GM23338 (cell line): ENCODE data around the gene PRC1. TPM values are rescaled to one million over a fixed set of nuclear protein-coding genes. Genes with fewer than 3 reads are reported as not detected.
A peak's percentile ranks its signal among the peaks of the same experiment; 100 is the strongest.

Experiments used
- ATAC-seq: fragments of 200-7000 bp; cut with Tn5 transposase; 3 replicates; pipeline ENCODE4 v1.9.1; 2020
- DNase-seq: peaks from one replicate; pipeline ENCODE4 v3.0.0-alpha.2; 2015; ENCODE audit warnings: low spot score
- H2AFZ ChIP-seq: fragments of 200-600 bp; sonication (generic); 2 replicates; pipeline ENCODE4 v1.8.0; 2016; ENCODE audit warnings: antibody characterized with exemption, mild to moderate bottlenecking, moderate library complexity
- H3F3A ChIP-seq: fragments of 200-600 bp; sonication (generic); replicated peaks from 2 replicates; pipeline ENCODE4 v1.8.0; 2017; ENCODE audit warnings: antibody characterized with exemption, mixed run types, low read depth
- H3K27ac ChIP-seq: fragments of 200-600 bp; sonication (generic); 2 replicates; pipeline ENCODE4 v1.6.1; 2016; ENCODE audit warnings: low read depth
- H3K27me3 ChIP-seq: fragments of 200-600 bp; sonication (generic); 2 replicates; pipeline ENCODE4 v1.8.0; 2016; ENCODE audit warnings: mild to moderate bottlenecking, mixed run types, moderate library complexity; ENCODE audit not compliant: insufficient read depth
- H3K36me3 ChIP-seq: fragments of 200-600 bp; sonication (generic); 2 replicates; pipeline ENCODE4 v1.8.0; 2016; ENCODE audit warnings: mild to moderate bottlenecking; ENCODE audit not compliant: insufficient read depth
- H3K4me1 ChIP-seq: fragments of 200-600 bp; sonication (generic); 2 replicates; pipeline ENCODE4 v1.8.0; 2016; ENCODE audit warnings: mild to moderate bottlenecking, moderate library complexity; ENCODE audit not compliant: insufficient read depth
- H3K4me2 ChIP-seq: fragments of 200-600 bp; sonication (generic); 2 replicates; pipeline ENCODE4 v1.7.1; 2017; ENCODE audit warnings: mixed run types
- H3K4me3 ChIP-seq: fragments of 200-600 bp; sonication (generic); 2 replicates; pipeline ENCODE4 v1.6.1; 2016; ENCODE audit warnings: mixed run types
- H3K79me2 ChIP-seq: fragments of 200-600 bp; sonication (generic); replicated peaks from 2 replicates; pipeline ENCODE4 v1.8.0; 2017; ENCODE audit warnings: mild to moderate bottlenecking; ENCODE audit not compliant: insufficient read depth
- H3K9me2 ChIP-seq: fragments of 200-600 bp; sonication (generic); 2 replicates; pipeline ENCODE4 v1.8.0; 2017; ENCODE audit not compliant: insufficient read depth
- H4K20me1 ChIP-seq: fragments of 200-600 bp; sonication (generic); replicated peaks from 2 replicates; pipeline ENCODE4 v1.8.0; 2017; ENCODE audit warnings: mild to moderate bottlenecking; ENCODE audit not compliant: insufficient read depth
- H3K27ac Mint-ChIP-seq: 2 replicates; pipeline ENCODE4 v1.8.0; 2020; ENCODE audit warnings: inconsistent platforms, mild to moderate bottlenecking, moderate library complexity, mixed read lengths
- H3K27me3 Mint-ChIP-seq: 3 replicates; pipeline ENCODE4 v1.8.0; 2022; ENCODE audit warnings: low read depth, mild to moderate bottlenecking, moderate library complexity, mixed read lengths, inconsistent platforms; ENCODE audit not compliant: insufficient read depth, poor library complexity
- H3K36me3 Mint-ChIP-seq: 3 replicates; pipeline ENCODE4 v1.8.0; 2021; ENCODE audit warnings: low read depth, mild to moderate bottlenecking, inconsistent platforms, moderate library complexity, mixed read lengths
- H3K4me1 Mint-ChIP-seq: 3 replicates; pipeline ENCODE4 v1.8.0; 2020; ENCODE audit warnings: mild to moderate bottlenecking, inconsistent platforms, mixed read lengths
- H3K4me3 Mint-ChIP-seq: 3 replicates; pipeline ENCODE4 v1.8.0; 2021; ENCODE audit warnings: moderate library complexity, mild to moderate bottlenecking, inconsistent platforms, mixed read lengths
- H3K9me3 Mint-ChIP-seq: 3 replicates; pipeline ENCODE4 v1.8.0; 2020; ENCODE audit warnings: moderate library complexity, mild to moderate bottlenecking, inconsistent platforms, mixed read lengths
- CREB1 ChIP-seq: fragments of 250-450 bp; sonication (Bioruptor Pico); IDR thresholded peaks from 2 replicates; pipeline ENCODE4 v1.5.0; 2020; ENCODE audit warnings: low read depth, mild to moderate bottlenecking, moderate library complexity
- CTCF ChIP-seq, 2 experiments: fragments of 200-600 bp in 1 of 2; sonication (generic) in 1 of 2; conservative IDR thresholded peaks; 2 replicates each; pipeline versions ENCODE4 v1.5.1 to v1.6.1; 2016 to 2017; ENCODE audit warnings: antibody characterized with exemption in 2 of 2, low read depth in 2 of 2, mild to moderate bottlenecking in 2 of 2, moderate library complexity in 1 of 2
- EZH2 ChIP-seq: fragments of 200-600 bp; sonication (generic); IDR thresholded peaks from one replicate; pipeline ENCODE4 v1.8.0; 2017; ENCODE audit warnings: antibody characterized with exemption, mild to moderate bottlenecking, low read depth; ENCODE audit not compliant: unreplicated experiment
- EZH2phosphoT487 ChIP-seq: fragments of 200-600 bp; sonication (generic); IDR thresholded peaks from one replicate; pipeline ENCODE4 v1.8.1; 2018; ENCODE audit warnings: antibody characterized with exemption; ENCODE audit not compliant: unreplicated experiment
- NANOG ChIP-seq: IDR thresholded peaks from 2 replicates; pipeline ENCODE4 v1.6.1; 2016; ENCODE audit warnings: antibody characterized with exemption, borderline replicate concordance
- POLR2AphosphoS5 ChIP-seq: IDR thresholded peaks from 2 replicates; pipeline ENCODE4 v1.6.1; 2016; ENCODE audit warnings: antibody characterized with exemption, low read depth
- REST ChIP-seq: IDR thresholded peaks from one replicate; pipeline ENCODE4 v1.6.1; 2018; ENCODE audit warnings: antibody characterized with exemption; ENCODE audit not compliant: unreplicated experiment
- STAT1 ChIP-seq: IDR thresholded peaks from one replicate; pipeline ENCODE4 v1.6.1; 2016; ENCODE audit warnings: antibody characterized with exemption; ENCODE audit not compliant: unreplicated experiment
- ZNF331 ChIP-seq: fragments of 250-450 bp; sonication (Bioruptor Pico); IDR thresholded peaks from 2 replicates; pipeline ENCODE4 v1.5.0; 2020; ENCODE audit warnings: low read depth, mild to moderate bottlenecking, moderate library complexity
- polyA plus RNA-seq: library from polyadenylated mRNA; unstranded; fragments of >200 nt; fragmentation: Nextera tagmentation; extraction: Ambion mirVana; gene quantifications from 2 replicates; pipeline ENCODE4 v1.2.1, GENCODE V29; 2016
- total RNA-seq: library from RNA; depleted of rRNA; stranded (reverse); fragments of >200 nt; shearing (Covaris generic); gene quantifications from 2 replicates; pipeline ENCODE4 v1.2.3, GENCODE V29; 2014

The PRC1 gene
- total and polyA plus RNA-seq, 2 experiments from 2014 or later = 102 to 150 TPM

GRCh38 chr15:90934256-90934948, 59.9 kb downstream of the PRC1 start:
- H4K20me1 ChIP-seq = no peaks in the 10 kb centered on the region; the same call in 1 of the 2 replicates
- Mint-ChIP-seq H3K4me3 (peak overlapping the region; percentile 84), H3K36me3 (peaks cover 12% of the 10 kb centered on the region), H3K27ac (0 out of 2 replicates have a peak overlapping the region, but pooled peaks have one; percentile 42), H3K27me3 (peaks cover 16% of the 10 kb centered on the region), H3K4me1 (peaks cover 29% of the 10 kb centered on the region), H3K9me3 (no peaks in the 10 kb centered on the region)
- peaks cover 23% of the 10 kb centered on the region for H3K4me1 ChIP-seq
- DNase-seq (peak; percentile 96), ATAC-seq (peak; percentile 50)
- H3K79me2 ChIP-seq = no peaks in the 10 kb centered on the region; the same call in 1 of the 2 replicates
- H3K27me3 ChIP-seq = peaks cover 10% of the 10 kb centered on the region; the same call in 1 of the 2 replicates
- peak; percentile 81 to 91 for TF ChIP-seq CTCF (conservative IDR thresholded peaks at IDR 0.05; ENCODE audit: low read depth in 2 of 2)
- no peak for TF ChIP-seq ZNF331 (CRISPR knock-in tag)
- peaks cover 6% of the 10 kb centered on the region; the same call in 1 of the 2 replicates for H3F3A ChIP-seq
- peak overlapping the region; percentile 98 for H2AFZ ChIP-seq
- no peak overlapping the region for H3K27ac ChIP-seq
- peak overlapping the region; percentile 100 for H3K4me2 ChIP-seq
- peaks cover 14% of the 10 kb centered on the region; the same call in 1 of the 2 replicates for H3K36me3 ChIP-seq
- H3K4me3 ChIP-seq = peak overlapping the region; percentile 90
- no peaks in the 10 kb centered on the region for H3K9me2 ChIP-seq

GRCh38 chr15:90933301-90933700, 61.0 kb downstream of the PRC1 start:
- H3F3A ChIP-seq = peaks cover 6% of the 10 kb centered on the region; the same call in 1 of the 2 replicates
- no peak overlapping the region for H3K27ac ChIP-seq
- Mint-ChIP-seq H3K36me3 (peaks cover 9% of the 10 kb centered on the region), H3K4me1 (peaks cover 29% of the 10 kb centered on the region), H3K27ac (no peak overlapping the region), H3K27me3 (peaks cover 16% of the 10 kb centered on the region), H3K4me3 (peak overlapping the region; percentile 26; the same call in 2 of the 3 replicates), H3K9me3 (no peaks in the 10 kb centered on the region)
- peaks cover 23% of the 10 kb centered on the region for H3K4me1 ChIP-seq
- peaks cover 13% of the 10 kb centered on the region; the same call in 1 of the 2 replicates for H3K36me3 ChIP-seq
- H3K9me2 ChIP-seq = no peaks in the 10 kb centered on the region
- ATAC-seq (no peak), DNase-seq (no peak)
- H3K4me3 ChIP-seq = no peak overlapping the region
- no peaks in the 10 kb centered on the region; the same call in 1 of the 2 replicates for H3K79me2 ChIP-seq
- H4K20me1 ChIP-seq = no peaks in the 10 kb centered on the region; the same call in 1 of the 2 replicates
- H2AFZ ChIP-seq = no peak overlapping the region
- H3K27me3 ChIP-seq = peaks cover 10% of the 10 kb centered on the region; the same call in 1 of the 2 replicates
- no peak overlapping the region for H3K4me2 ChIP-seq
- TF ChIP-seq POLR2AphosphoS5 (no peak), EZH2 (no peak), ZNF331 (CRISPR knock-in tag) (no peak), CREB1 (CRISPR knock-in tag) (no peak), EZH2phosphoT487 (no peak), REST (no peak), NANOG (no peak), STAT1 (no peak)
